Endodermal cell (in vitro differentiated cells): ENCODE results near the gene CYSTM1. TPM values are rescaled to one million over a fixed set of nuclear protein-coding genes. Genes with fewer than 3 reads are reported as not detected.

ENCODE experiments used
- DNase-seq: peaks from one replicate; pipeline ENCODE4 v3.0.0-alpha.2; 2017
- H3K27ac ChIP-seq: 2 replicates; pipeline ENCODE4 v1.5.1; 2013; ENCODE audit warnings: mild to moderate bottlenecking, low read depth, low read length, moderate library complexity
- H3K27me3 ChIP-seq: 2 replicates; pipeline ENCODE4 v1.6.1; 2013; ENCODE audit warnings: mild to moderate bottlenecking, low read length, moderate library complexity; ENCODE audit not compliant: insufficient read depth, control insufficient read depth, poor library complexity, severe bottlenecking
- H3K36me3 ChIP-seq: 2 replicates; pipeline ENCODE4 v1.7.0; 2013; ENCODE audit warnings: mild to moderate bottlenecking, low read length, moderate library complexity; ENCODE audit not compliant: control insufficient read depth, insufficient read depth
- H3K4me1 ChIP-seq: one replicate; pipeline ENCODE4 v1.7.0; 2013; ENCODE audit warnings: low read length; ENCODE audit not compliant: control insufficient read depth, insufficient read depth
- H3K4me3 ChIP-seq: 2 replicates; pipeline ENCODE4 v1.5.1; 2013; ENCODE audit warnings: mild to moderate bottlenecking, low read length, moderate library complexity
- H3K9ac ChIP-seq: 2 replicates; pipeline ENCODE4 v1.6.1; 2013; ENCODE audit warnings: mild to moderate bottlenecking, low read length, moderate library complexity; ENCODE audit not compliant: poor library complexity, severe bottlenecking; ENCODE audit errors: extremely low read depth
- H3K9me3 ChIP-seq: 2 replicates; pipeline ENCODE4 v1.6.1; 2013; ENCODE audit warnings: mild to moderate bottlenecking, low read length, moderate library complexity; ENCODE audit not compliant: control insufficient read depth
- H3K27ac Mint-ChIP-seq: 2 replicates; pipeline ENCODE4 v1.8.0; 2020; ENCODE audit warnings: mixed read lengths
- H3K27me3 Mint-ChIP-seq: 2 replicates; pipeline ENCODE4 v1.8.0; 2021; ENCODE audit warnings: mild to moderate bottlenecking, mixed read lengths; ENCODE audit not compliant: insufficient read depth
- H3K36me3 Mint-ChIP-seq: 2 replicates; pipeline ENCODE4 v1.8.0; 2020; ENCODE audit warnings: low read depth, mixed read lengths
- H3K4me1 Mint-ChIP-seq: 2 replicates; pipeline ENCODE4 v1.8.0; 2020; ENCODE audit warnings: mixed read lengths
- H3K4me3 Mint-ChIP-seq: 2 replicates; pipeline ENCODE4 v1.8.0; 2020; ENCODE audit warnings: mild to moderate bottlenecking, moderate library complexity, mixed read lengths
- H3K9me3 Mint-ChIP-seq: 2 replicates; pipeline ENCODE4 v1.8.0; 2020; ENCODE audit warnings: mild to moderate bottlenecking, mixed read lengths
- CTCF ChIP-seq: fragments of 200-600 bp; sonication (generic); conservative IDR thresholded peaks from 2 replicates; pipeline ENCODE4 v1.5.0; 2021; ENCODE audit warnings: antibody characterized with exemption, mild to moderate bottlenecking
- WGBS, 2 experiments: methylation state at CpG; one replicate each; pipeline versions ENCODE4 v1.1.5 to v1.1.7; 2013; ENCODE audit warnings: missing lambda C conversion rate in 2 of 2, mixed read lengths in 1 of 2; ENCODE audit not compliant: insufficient coverage in 1 of 2, insufficient read length in 1 of 2; 5-methylcytosine and 5-hydroxymethylcytosine counted together
- total RNA-seq, 2 donors: library from RNA; stranded (reverse); fragmentation: NEBNext Ultra II Directional in 1 of 2; extraction: Animal tissue kit (Norgen Biotek cat#: 25700) in 1 of 2; gene quantifications; 2 replicates in 1 of 2; 3 replicates in 1 of 2; pipeline ENCODE4 v1.2.1, GENCODE V29; 2021

The CYSTM1 gene
- total RNA-seq, 2 donors from 2014 or later = 30.7 to 38.1 TPM

GRCh38 chr5:140181002-140181483 is 6.1 kb downstream of the CYSTM1 start:
- peaks cover 25% of the 10 kb centered on the region for H3K4me1 Mint-ChIP-seq
- no peak overlapping the region for H3K27ac Mint-ChIP-seq
- H3K9ac ChIP-seq = no peak overlapping the region
- H3K27me3 ChIP-seq = peaks cover 31% of the 10 kb centered on the region
- no peak overlapping the region for H3K4me3 Mint-ChIP-seq
- WGBS, 2 experiments = 87 to 91% methylated on average over 3 to 5 of the region's 5 CpGs
- H3K27me3 Mint-ChIP-seq = peaks cover 5% of the 10 kb centered on the region
- no peaks in the 10 kb centered on the region for H3K9me3 ChIP-seq
- no peak for DNase-seq
- no peak overlapping the region for H3K4me3 ChIP-seq
- H3K4me1 ChIP-seq = no peaks in the 10 kb centered on the region
- TF ChIP-seq CTCF = no peak
- H3K27ac ChIP-seq = no peak overlapping the region
- H3K9me3 Mint-ChIP-seq = no peaks in the 10 kb centered on the region
- H3K36me3 Mint-ChIP-seq = no peaks in the 10 kb centered on the region
- H3K36me3 ChIP-seq = no peaks in the 10 kb centered on the region

- Mint-ChIP-seq H3K27me3 (peaks cover 5% of the 10 kb centered on the region), H3K4me1 (peaks cover 27% of the 10 kb centered on the region), H3K27ac (no peak overlapping the region), H3K36me3 (no peaks in the 10 kb centered on the region), H3K4me3 (no peak overlapping the region), H3K9me3 (no peaks in the 10 kb centered on the region)
- Histone ChIP-seq H3K9ac (no peak overlapping the region), H3K36me3 (no peaks in the 10 kb centered on the region), H3K4me1 (no peaks in the 10 kb centered on the region), H3K9me3 (no peaks in the 10 kb centered on the region), H3K4me3 (no peak overlapping the region), H3K27ac (no peak overlapping the region), H3K27me3 (peaks cover 31% of the 10 kb centered on the region)
- no peak for TF ChIP-seq CTCF
- WGBS, 2 experiments = 87% methylated on average over 3 of the region's 3 CpGs; no CpG with 5 or more reads in 1 of the 2 experiments
- no peak for DNase-seq
Observed at GRCh38 chr5:140181525-140181924, 6.5 kb downstream of the CYSTM1 start.

GRCh38 chr5:140182075-140182711 is 7.2 kb downstream of the CYSTM1 start:
- Histone ChIP-seq H3K36me3 (no peaks in the 10 kb centered on the region), H3K9me3 (no peaks in the 10 kb centered on the region), H3K4me1 (no peaks in the 10 kb centered on the region), H3K27ac (no peak overlapping the region), H3K4me3 (no peak overlapping the region), H3K9ac (no peak overlapping the region), H3K27me3 (peaks cover 31% of the 10 kb centered on the region)
- DNase-seq = no peak
- H3K27ac Mint-ChIP-seq = no peak overlapping the region
- H3K36me3 Mint-ChIP-seq = no peaks in the 10 kb centered on the region
- TF ChIP-seq CTCF = no peak
- peaks cover 5% of the 10 kb centered on the region for H3K27me3 Mint-ChIP-seq
- H3K4me1 Mint-ChIP-seq = peaks cover 32% of the 10 kb centered on the region
- no peaks in the 10 kb centered on the region for H3K9me3 Mint-ChIP-seq
- 82% methylated on average over 1 of the region's 2 CpGs; no CpG with 5 or more reads in 1 of the 2 experiments for WGBS, 2 experiments
- H3K4me3 Mint-ChIP-seq = no peak overlapping the region
